GM19238 (cell line): ENCODE data around the gene PFDN4.
A peak's percentile ranks its signal among the peaks of the same experiment; 100 is the strongest.

Experiments used
- DNase-seq: peaks from one replicate; pipeline ENCODE4 v3.0.0; 2011; ENCODE audit warnings: low spot score; ENCODE audit not compliant: insufficient read length

The PFDN4 gene

DNA sequence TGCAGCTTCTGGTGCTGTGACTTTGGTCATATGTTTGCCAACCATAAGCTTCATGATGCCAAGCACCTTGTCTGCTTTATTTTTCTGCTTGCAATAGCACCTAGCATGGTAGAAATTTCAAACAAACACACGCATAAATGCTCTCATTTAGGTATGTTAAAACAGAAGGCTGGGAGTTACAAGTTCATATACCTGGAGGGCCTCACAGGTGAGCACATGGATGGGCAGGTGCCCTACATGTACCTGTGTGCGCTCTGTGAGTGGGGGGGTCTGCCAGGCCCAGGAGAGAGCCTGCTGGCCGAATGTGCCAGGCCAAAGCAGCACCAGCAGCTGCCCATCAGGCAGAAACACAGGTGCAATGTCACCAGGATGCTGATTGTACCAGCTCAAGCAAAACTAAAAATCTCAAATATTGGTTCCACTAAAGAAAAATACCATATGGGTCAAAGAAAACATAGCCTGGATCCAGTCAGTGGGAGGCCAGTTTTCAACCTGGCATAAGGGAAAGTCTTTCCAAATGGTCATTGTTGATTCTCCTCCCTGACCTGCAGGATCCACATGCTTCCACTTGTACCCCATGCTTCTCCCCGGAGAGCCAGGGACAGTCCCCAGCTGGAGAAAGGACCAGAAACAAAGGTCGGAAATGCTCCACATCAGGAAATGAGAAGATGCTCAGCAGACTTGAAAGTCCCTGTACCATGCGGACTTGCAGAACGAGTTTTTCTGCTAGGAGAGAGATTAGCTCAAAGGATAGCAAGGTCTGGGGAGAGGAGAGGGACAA, 7.2 kb upstream of the PFDN4 start:
- no peak for DNase-seq

DNA sequence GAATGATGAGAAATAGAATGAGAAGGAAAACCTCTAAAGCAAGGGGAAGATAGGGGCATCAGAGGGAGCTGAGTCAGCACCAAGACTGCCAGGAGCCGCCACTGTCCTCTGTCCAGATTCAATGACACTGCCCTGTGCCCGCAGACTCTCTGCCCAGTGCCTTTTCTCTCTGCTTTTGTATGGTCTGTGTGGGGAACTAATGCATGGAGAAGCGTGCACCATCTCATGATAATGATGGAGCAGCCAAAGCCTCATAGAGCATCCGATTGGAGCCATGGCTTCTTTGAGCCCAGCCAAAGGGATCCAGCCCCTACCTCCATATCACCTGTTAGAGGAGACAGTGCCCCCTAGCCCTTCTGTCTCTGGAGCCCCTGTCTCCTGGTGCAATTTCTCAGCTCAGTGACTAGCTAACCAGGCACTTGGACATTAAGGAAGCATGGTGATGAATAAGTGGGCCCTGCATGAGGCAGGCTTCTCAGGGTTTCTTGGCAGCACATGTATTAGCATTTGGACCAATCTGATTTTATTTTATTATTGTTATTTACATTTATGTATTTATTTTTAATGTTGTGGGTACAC, 6.5 kb upstream of the PFDN4 start:
- no peak for DNase-seq

DNA sequence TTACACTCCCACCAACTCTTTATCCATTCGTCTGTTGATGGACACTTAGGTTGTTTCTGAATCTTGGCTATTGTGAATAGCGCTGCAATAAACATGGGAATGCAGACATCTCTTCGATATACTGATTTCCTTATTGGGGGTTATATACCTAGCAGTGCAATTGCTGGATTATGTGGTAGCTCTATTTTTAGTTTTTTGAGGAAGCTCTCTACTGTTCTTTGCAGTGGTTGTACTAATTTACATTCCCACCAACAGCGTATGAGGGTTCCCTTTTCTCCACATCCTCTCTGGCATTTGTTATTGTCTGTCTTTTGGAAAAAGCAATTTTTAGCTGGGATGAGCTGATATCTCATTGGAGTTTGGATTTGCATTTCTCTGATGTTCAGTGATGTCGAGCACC, 4.6 kb upstream of the PFDN4 start:
- DNase-seq = no peak

DNA sequence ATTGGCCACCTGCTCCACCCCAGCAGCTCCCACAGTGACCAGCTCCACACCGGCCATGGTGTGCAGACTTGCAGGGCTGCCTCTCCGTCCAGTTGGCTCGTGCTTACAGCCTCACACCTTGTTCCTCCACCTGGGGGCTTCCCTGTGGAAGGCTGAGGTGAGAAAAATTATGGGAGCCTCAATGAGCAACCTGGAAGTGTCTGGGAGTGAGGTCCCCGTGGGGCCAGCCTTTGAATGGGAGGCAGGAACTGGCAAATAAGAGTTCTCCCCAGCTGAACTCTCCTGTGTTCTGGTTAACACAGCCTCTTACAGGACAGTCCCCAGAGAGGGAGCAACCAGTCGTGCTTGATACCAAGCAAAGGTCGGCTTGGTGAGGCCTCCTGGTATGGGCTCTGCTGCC, 3.8 kb upstream of the PFDN4 start:
- DNase-seq = no peak

DNA sequence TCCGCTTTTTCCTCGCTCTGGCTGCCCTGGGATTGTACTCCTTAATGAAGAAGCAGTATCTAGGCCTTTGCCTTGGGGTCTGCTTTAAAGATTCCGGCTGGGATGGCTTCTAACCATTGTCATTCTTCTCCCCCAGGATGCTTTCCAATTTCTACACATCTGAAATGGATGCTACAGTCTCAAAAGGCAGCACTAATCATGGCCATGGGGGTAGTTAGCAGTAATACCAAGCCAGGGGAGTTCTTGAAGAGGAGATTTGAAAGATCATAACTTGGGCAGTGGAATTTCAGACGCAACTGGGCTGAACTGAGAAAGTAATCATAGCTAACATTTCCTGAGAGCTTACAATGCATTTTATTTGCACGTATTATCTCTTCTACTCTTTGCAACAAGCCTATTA, 3.4 kb upstream of the PFDN4 start:
- no peak for DNase-seq

DNA sequence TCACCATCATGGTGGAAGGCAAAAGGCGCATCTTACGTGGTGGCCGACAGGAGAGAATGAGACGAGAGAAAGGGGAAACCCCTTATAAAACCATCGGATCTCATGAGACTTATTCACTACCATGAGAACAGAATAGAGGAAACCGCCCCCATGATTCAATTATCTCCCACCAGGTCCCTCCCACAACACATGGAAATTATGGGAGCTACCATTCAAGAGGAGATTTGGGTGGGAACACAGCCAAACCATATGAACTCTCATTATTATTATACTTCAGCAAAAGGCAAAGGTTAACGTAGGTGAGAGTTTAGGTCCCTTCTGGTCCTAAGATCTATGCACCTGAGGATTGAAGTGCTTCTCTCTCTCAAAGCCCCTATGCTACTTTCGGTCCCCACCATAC, 2.4 kb upstream of the PFDN4 start:
- no peak for DNase-seq

DNA sequence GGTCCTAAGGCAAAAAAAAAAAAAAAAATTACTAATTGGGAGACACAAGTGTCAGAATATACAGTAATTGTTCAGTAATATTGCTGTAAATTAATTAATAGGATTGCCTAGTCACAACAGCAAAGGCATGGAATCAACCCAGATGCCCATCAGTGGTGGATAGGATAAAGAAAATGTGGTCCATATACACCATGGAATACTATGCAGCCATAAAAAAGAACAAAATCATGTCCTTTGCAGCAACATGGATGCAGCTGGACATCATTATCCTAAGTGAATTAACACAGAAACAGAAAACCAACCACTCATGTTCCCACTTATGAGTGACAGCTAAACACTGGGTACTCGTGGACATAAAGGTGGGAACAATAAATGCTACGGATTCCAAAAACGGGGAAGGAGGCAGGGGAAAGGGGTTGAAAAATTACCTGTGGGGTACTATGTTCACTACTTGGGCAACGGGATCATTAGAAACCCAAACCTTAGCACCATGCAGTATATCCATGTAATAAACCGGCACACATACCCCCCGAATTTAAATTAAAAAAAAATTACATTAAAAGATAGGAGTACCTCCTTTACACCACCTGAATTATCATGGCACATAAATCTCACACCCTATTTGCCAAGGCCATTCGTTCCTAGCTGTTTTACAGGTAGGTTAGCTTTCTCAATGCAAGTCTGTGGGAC, 689 bp upstream of the PFDN4 start:
- no peak for DNase-seq

DNA sequence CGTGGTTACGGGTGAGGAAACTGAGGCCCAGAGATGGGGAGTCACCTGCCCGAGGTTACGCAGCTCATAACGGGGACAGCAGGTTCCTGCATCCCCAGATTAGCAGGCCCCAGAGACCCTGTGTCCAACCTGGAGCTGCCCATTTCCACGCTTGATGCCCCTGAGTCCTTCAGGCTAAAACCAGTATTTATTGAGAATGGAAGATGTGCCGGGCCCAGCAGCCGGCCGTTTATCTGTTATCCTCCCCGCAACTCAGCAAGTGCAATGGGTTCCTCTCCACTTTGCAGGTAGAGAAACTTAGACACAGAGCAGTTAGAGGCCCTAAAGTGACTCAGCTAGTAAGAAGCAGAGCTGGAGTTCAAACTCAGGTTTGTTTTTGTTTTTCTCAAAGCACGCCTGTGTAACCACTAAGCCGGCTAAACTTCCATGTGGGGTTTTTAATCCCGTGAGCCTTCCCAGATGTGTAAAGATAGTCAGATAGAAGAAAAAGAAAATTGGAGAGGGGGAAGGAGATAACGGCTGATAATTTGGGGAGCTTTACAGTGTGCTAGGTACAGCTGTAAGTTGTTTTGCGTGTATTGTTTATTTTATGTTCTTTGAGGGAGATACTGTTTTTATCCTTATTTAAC, 775 bp downstream of the PFDN4 start:
- peak; percentile 4 for DNase-seq

DNA sequence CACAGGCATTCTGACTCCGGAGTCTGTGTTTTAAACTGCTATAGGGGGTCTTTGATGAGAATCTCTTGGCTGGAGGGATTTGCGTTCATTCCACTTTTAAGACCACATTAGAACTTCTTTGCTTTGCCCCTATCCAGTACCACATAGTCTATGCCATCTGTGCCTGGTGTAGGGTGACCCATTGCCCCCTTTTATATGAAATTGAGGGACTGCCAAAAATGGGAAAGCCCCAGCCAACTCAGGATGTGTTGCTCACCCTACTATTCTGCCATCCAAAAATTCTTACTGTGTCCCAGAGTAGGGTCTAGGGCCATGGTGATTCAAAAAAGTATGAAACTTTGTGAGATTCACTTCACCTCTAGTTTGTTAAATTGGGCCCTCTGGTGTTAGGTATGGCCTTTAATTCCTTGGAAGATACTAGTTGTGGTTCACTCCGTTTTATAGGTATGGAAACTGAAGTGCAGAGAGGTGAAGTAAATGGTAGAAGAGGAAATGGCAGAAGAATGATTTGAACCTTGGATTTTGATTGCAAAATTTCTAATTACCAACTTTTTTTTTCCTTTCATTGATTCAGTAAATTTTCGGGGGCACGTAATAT, 1.4 kb downstream of the PFDN4 start:
- DNase-seq = no peak

DNA sequence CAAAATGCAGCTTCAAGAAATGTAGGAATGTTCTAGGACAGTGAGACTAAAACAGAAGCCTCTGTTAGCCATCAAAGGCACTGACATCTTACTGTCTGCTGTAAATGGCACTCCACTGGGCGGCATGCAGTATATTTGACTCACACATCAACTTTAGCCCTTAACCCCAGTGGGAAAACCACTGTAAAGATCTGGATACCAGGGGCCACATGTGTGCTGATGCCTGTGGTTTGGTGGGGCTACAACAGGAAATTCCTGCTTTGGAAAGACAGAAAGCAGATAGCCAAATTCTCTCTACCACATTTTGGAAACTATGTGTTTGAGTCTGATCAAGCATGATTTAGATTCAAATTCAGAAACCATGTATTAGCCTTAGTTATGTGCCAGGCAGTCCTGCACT, 4.3 kb downstream of the PFDN4 start:
- DNase-seq = no peak

DNA sequence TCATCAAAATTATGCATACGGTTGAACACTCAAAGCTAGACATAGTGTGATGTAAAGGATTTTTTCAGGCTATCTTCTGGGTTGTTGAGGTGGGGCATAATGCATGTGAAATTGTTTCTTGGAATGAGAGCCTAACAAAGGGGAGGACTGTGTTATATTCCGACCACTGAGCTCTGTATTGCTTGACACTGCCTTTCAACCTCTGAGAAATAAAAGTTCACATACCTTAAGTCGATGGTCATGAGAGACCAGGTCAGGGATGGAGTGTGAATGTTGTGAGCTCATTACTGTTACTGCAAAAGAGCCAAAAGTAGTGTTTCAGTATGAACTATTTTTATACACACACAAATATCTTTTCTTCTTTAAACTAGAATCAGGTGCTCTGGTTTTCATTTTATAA, 5.0 kb downstream of the PFDN4 start:
- no peak for DNase-seq

DNA sequence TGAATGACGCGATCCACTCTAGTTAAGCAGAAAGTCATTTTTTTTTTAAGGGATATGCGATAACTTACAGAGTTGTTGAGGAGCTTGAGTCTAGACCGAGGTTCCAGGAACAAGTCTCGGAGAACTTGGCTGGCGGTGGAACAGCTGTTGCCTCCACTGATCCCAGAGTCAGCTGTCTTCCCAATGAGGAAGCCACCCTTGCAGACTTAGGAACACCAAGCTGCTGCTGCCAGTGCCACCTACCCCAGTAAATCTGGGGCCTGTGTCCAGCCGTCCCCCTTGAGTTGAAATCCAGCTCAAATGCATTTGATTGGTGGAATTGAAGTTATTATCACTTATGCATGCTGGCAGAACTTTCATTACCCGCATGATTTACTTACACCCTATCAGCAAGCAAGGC, 6.7 kb downstream of the PFDN4 start:
- DNase-seq = no peak

DNA sequence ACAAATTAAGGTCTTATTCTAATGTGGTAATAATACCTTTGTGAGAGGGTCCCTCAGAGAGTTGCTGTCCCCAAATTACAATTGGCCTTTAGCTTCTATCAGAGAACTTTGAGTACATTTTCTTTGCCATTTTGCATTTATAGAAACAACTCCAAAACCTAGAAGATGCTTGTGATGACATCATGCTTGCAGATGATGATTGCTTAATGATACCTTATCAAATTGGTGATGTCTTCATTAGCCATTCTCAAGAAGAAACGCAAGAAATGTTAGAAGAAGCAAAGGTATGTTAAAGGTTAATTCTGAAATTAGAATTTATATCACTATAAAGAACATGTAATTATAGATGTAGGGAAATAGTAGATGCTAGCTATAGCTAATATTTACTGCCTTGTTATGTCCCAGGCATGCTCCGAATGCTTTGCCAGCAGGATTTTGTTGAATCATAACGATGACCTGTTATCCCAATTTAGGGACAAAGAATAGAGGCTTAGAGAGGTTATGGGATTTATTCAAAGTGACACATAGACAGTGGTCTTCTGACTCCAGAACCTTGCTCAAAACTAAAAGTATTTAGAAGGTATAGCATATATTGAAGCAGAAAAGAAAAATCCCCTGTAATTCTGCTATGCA, 7.4 kb downstream of the PFDN4 start:
- DNase-seq = no peak

DNA sequence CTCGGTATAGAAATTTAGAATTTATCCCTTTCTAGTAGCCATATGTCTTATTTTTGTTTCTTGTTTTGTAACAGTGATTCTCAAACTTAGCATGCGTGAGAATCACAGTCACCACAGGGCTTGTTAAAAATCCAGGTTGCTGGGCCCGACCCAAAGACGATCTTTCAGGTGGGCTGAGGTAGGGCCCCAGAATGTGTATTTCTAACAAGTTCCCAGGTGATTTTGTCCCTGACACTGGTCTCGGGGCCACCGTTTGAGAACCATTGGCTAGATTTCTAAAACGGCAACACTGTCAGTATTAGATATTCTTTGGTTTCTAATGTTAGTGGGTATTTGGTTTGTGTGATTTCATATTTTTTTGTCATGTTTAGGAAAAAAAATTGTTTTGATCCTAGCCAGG, 9.9 kb downstream of the PFDN4 start:
- no peak for DNase-seq

DNA sequence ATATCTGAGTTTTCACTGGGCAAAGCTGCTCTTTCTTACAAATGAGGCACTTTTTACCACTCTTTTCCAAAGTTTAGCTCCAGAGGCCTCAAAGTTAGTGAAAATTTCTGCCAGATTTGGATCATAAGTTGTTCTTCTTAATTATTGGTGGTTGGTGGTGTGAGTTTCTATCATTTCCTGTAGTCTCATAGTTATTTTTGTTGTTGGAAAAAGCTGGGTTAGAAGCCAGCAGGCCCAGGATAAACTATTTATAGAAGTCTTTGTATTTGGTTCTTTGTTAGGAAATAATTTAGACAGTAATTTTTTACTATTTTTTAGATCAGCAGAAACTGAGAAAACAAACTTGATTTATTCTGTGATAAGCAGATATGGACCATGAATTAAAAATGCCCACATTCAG, 10.6 kb downstream of the PFDN4 start:
- DNase-seq = no peak

DNA sequence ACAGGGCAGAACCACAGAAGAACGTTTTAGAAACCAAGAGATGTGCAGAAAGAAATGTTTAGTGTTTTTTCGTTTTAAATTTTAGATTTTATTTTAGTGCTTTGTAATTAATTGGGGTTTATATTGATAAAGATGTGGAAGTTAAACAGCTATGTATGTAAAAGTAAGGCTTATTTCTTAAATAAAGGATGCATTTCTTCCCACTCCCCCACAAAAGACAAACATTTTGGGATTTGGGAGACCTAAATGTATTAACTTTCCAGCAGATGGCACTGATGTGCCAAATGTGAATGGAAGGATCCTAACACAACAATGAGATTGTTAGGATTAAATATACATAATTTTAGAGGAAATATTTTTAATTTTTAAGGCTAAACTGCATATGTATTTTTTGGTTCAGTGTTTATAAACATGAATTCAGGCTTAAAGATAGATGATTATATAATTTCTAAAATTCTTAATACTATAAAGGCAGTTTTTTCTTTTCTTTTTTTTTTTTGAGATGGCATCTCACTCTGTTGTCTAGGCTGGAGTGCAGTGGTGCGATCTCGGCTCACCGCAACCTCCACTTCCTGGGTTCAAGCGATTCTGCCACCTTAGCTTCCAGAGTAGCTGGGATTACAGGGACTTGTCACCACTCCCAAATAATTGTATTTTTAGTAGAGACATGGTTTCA, 12.0 kb downstream of the PFDN4 start:
- no peak for DNase-seq

DNA sequence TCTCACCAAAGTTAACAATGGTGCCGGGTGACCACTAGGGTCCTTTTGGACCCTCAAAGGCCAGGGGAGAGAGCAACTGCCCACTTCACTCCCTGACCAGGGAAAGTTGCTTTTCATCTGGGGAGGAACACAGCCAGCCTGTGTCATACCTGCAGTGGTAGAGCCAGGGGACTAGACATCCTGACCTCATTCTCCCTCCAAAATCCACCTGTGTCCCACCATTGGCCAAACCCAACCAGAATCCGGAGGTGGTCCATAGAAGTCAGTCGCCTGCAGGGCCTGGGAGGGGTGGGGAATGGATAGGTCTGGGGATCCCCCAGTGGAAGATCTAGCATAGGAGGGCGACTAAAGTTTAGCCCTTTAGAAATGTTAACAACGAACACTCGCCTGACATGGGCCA, 12.8 kb downstream of the PFDN4 start:
- no peak for DNase-seq

DNA sequence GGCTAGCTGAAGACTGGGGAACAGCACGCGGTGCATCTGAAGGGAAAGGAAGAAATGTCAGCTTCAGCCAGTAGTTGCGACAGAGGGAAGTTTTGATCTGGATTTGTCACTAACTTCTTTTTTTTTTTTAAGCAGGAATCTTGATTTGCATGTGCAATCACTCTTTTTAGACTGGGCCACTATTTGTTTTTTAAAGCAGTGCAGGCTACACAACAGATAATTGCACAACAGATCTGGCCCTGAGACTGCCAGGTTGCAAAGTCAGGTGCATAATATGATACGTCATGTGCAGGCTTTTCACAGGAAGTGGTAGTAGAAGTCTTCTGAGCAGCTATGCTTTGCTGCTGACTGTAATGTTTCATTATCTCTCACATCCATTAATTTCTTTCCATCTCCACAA, 13.5 kb downstream of the PFDN4 start:
- DNase-seq = no peak

DNA sequence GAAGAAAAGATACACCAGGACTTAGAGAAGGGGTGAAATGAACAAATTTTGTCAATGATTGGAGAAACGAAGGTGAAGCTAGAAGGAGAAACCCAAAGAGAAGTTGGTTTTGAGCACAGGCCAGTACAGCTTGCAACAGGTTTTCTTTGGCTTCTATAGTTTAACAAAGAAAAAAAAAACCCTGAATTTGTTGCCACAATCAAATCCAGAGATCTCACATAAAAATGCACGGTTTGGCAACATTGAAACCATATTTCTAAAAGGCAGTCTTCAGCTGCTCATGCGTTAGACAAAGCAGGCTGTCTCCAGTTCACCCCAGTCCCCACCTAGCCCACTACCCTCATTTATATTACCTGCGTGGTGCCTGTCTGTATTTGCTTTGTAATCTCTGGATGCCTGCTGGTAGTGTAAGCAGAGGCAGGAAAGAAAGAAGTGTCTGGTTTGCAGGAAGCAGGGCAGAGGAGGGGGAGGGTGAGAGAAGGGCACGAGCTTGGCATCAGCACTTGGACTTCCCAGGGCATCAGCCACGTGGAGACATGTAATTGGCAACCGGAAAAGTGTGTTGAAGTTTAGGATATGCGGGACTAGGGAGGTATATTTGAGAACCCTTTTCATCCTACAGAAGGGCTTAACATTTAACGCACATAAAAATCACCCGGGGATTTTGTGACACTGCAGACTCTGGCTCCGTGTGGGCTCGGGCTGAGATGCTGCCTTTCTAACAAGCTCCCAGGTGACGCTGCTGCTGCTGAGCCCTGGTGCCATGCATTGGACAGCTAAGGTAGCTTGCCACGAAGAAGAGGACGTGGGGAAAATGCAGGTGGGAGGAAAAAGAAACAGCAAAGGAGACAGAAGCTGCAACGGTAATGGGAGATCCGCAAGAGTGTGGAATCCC, 14.4 kb downstream of the PFDN4 start:
- no peak for DNase-seq

DNA sequence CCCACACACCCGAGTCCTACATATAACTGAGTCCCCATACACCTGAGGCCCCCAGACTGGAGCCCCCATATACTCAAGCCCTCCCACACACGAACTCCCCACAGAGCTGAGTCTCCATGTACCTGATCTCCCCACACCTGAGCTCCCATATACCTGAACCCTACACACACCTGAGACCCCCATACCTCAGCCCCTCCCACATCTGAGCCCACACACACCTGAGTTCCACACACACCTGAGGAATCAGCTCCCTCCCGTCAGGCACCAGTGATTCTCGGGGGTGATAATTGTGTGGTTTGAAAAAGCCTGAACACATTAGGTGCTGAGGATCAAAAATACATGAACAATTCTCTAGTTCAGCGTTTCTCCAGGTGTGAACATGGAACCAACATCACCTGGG, 15.4 kb downstream of the PFDN4 start:
- DNase-seq = no peak
